ENCODE data around the gene MAL. TPM values are rescaled to one million over a fixed set of nuclear protein-coding genes. Genes with fewer than 3 reads are reported as not detected.

The MAL gene
- total RNA-seq, 1 donor from 2014 or later, result not detected

GRCh38 chr2:95058989-95059641 is 33.6 kb downstream of the MAL start:
- no peak overlapping the region for H3K27ac ChIP-seq
- no peaks in the 10 kb centered on the region for H3K79me2 ChIP-seq (ENCODE audit: low read depth)
- H3K36me3 ChIP-seq, result no peaks in the 10 kb centered on the region
- no peaks in the 10 kb centered on the region for H3K4me1 ChIP-seq
- TF ChIP-seq EZH2 (IDR thresholded peaks at IDR 0.05) (no peak), EZH2phosphoT487 (IDR thresholded peaks at IDR 0.05) (no peak)
- TF ChIP-seq, protein P1, sequence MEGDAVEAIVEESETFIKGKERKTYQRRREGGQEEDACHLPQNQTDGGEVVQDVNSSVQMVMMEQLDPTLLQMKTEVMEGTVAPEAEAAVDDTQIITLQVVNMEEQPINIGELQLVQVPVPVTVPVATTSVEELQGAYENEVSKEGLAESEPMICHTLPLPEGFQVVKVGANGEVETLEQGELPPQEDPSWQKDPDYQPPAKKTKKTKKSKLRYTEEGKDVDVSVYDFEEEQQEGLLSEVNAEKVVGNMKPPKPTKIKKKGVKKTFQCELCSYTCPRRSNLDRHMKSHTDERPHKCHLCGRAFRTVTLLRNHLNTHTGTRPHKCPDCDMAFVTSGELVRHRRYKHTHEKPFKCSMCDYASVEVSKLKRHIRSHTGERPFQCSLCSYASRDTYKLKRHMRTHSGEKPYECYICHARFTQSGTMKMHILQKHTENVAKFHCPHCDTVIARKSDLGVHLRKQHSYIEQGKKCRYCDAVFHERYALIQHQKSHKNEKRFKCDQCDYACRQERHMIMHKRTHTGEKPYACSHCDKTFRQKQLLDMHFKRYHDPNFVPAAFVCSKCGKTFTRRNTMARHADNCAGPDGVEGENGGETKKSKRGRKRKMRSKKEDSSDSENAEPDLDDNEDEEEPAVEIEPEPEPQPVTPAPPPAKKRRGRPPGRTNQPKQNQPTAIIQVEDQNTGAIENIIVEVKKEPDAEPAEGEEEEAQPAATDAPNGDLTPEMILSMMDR (IDR thresholded peaks at IDR 0.05), result no peak
- no peaks in the 10 kb centered on the region for H3F3A ChIP-seq (ENCODE audit: low read depth)
- no peak overlapping the region for H3K9ac ChIP-seq
- no peaks in the 10 kb centered on the region for H3K27me3 ChIP-seq
- no peak overlapping the region for H2AFZ ChIP-seq (replicated peaks)
- H3K9me3 Mint-ChIP-seq, result no peaks in the 10 kb centered on the region
- no peak for DNase-seq (ENCODE audit: low spot score)
- H3K4me2 ChIP-seq, result no peak overlapping the region
- H3K36me3 Mint-ChIP-seq, result no peaks in the 10 kb centered on the region
- peaks cover 6% of the 10 kb centered on the region for H3K9me3 ChIP-seq (ENCODE audit: low read depth)
- no peaks in the 10 kb centered on the region for H4K20me1 ChIP-seq (ENCODE audit: low read depth)
- H3K27me3 Mint-ChIP-seq (ENCODE audit: insufficient read depth, low read depth), result peaks cover 15% of the 10 kb centered on the region
- H3K27ac Mint-ChIP-seq, result no peak overlapping the region
- H3K4me1 Mint-ChIP-seq, result peaks cover 41% of the 10 kb centered on the region
- H3K4me3 ChIP-seq, result no peak overlapping the region
- no peak overlapping the region for H3K4me3 Mint-ChIP-seq

DNA sequence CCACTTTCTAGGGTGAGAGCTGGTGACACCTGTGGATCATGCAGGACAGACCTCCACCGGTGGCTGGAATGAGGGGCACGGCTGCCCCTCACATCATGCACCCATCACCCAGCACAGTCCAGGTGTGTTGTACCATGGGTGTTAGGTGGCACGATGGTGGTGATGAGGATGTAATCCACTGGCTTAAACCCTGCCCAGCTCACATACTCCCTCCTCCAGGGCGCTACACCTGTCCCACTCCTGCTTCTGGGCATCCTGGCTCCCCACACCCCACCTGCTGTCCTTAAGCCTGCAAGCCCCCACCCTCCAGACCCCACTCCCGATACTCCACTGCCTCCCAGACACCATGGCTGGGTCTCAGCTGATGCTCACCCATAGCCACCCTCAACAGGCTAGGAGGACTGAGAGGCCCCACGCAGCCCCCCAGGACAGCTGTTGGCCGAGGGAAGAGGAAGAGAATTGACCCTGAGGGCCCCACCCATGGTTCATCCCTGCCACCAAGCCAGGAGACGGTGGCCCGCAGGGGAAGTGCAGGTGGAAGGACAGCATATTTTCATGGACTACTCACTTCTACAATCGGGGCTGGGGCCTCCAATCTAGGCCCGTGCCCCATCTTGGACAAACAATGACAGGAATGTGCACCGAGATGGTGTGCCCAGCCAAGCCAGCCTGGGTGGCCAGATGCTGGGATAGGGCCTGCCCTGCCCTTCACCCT is 34.3 kb downstream of the MAL start:
- H3K27ac ChIP-seq, result no peak overlapping the region
- no peak overlapping the region for H2AFZ ChIP-seq (replicated peaks)
- H3K4me2 ChIP-seq, result no peak overlapping the region

GRCh38 chr2:95060446-95061118 is 35.1 kb downstream of the MAL start:
- no peak overlapping the region for H3K4me2 ChIP-seq
- peaks cover 15% of the 10 kb centered on the region for H3K27me3 Mint-ChIP-seq (ENCODE audit: insufficient read depth, low read depth)

More for the DNA sequence above, 34.3 kb downstream of the MAL start:
- no peaks in the 10 kb centered on the region for H3K36me3 ChIP-seq
- no peaks in the 10 kb centered on the region for H4K20me1 ChIP-seq (ENCODE audit: low read depth)
- Mint-ChIP-seq H3K9me3 (no peaks in the 10 kb centered on the region), H3K4me3 (no peak overlapping the region), H3K27ac (no peak overlapping the region), H3K27me3 (ENCODE audit: insufficient read depth, low read depth) (peaks cover 15% of the 10 kb centered on the region), H3K36me3 (no peaks in the 10 kb centered on the region), H3K4me1 (peaks cover 42% of the 10 kb centered on the region)
- no peak overlapping the region for H3K9ac ChIP-seq
- peaks cover 6% of the 10 kb centered on the region for H3K9me3 ChIP-seq (ENCODE audit: low read depth)
- TF ChIP-seq, protein P1 (IDR thresholded peaks at IDR 0.05), result no peak
- TF ChIP-seq EZH2phosphoT487 (IDR thresholded peaks at IDR 0.05), result no peak
- no peak for TF ChIP-seq EZH2 (IDR thresholded peaks at IDR 0.05)
- no peaks in the 10 kb centered on the region for H3F3A ChIP-seq (ENCODE audit: low read depth)
- no peaks in the 10 kb centered on the region for H3K4me1 ChIP-seq
- no peak overlapping the region for H3K4me3 ChIP-seq
- H3K79me2 ChIP-seq (ENCODE audit: low read depth), result no peaks in the 10 kb centered on the region
- DNase-seq (ENCODE audit: low spot score), result no peak
- H3K27me3 ChIP-seq, result no peaks in the 10 kb centered on the region

More at GRCh38 chr2:95060446-95061118, 35.1 kb downstream of the MAL start:
- H3K27ac Mint-ChIP-seq, result no peak overlapping the region
- peaks cover 42% of the 10 kb centered on the region for H3K4me1 Mint-ChIP-seq
- Histone ChIP-seq H3K4me3 (no peak overlapping the region), H2AFZ (replicated peaks) (no peak overlapping the region), H3K9ac (no peak overlapping the region), H3K27ac (no peak overlapping the region), H3K36me3 (no peaks in the 10 kb centered on the region), H3K9me3 (ENCODE audit: low read depth) (peaks cover 6% of the 10 kb centered on the region), H3K27me3 (no peaks in the 10 kb centered on the region), H3K4me1 (no peaks in the 10 kb centered on the region), H3K79me2 (ENCODE audit: low read depth) (no peaks in the 10 kb centered on the region), H3F3A (ENCODE audit: low read depth) (no peaks in the 10 kb centered on the region), H4K20me1 (ENCODE audit: low read depth) (no peaks in the 10 kb centered on the region)
- H3K36me3 Mint-ChIP-seq, result no peaks in the 10 kb centered on the region
- no peak for DNase-seq (ENCODE audit: low spot score)
- TF ChIP-seq EZH2 (IDR thresholded peaks at IDR 0.05), result no peak
- TF ChIP-seq, protein P1 (IDR thresholded peaks at IDR 0.05), result no peak
- TF ChIP-seq EZH2phosphoT487 (IDR thresholded peaks at IDR 0.05), result no peak
- no peak overlapping the region for H3K4me3 Mint-ChIP-seq
- H3K9me3 Mint-ChIP-seq, result no peaks in the 10 kb centered on the region
